ENCODE data around the gene PPM1F. TPM values are rescaled to one million over a fixed set of nuclear protein-coding genes. Genes with fewer than 3 reads are reported as not detected.
"Not testable (repeated sequence)": the region's sequence is repeated elsewhere in the genome, so short reads cannot be mapped to it uniquely, and the experiment has no call there.

Gene PPM1F
- total RNA-seq, 1 donor from 2014 or later, result 21.2 TPM

GRCh38 chr22:21919526-21920307, 32.9 kb downstream of the PPM1F start:
- no peak for DNase-seq

- no peak for DNase-seq
Measured at GRCh38 chr22:21918466-21919185, 34.0 kb downstream of the PPM1F start.

- no peak for DNase-seq
Measured at GRCh38 chr22:21917959-21918261, 34.7 kb downstream of the PPM1F start.

GRCh38 chr22:21917181-21917958, 35.3 kb downstream of the PPM1F start:
- no peak for DNase-seq

- DNase-seq, result no peak
Measured at GRCh38 chr22:21916309-21916918, 36.2 kb downstream of the PPM1F start.

GRCh38 chr22:21915624-21916308, 36.9 kb downstream of the PPM1F start:
- no peak for DNase-seq

GRCh38 chr22:21914033-21914642, 38.5 kb downstream of the PPM1F start:
- DNase-seq, result not testable (repeated sequence)

GRCh38 chr22:21910367-21910766, 42.3 kb downstream of the PPM1F start:
- DNase-seq, result not testable (repeated sequence)

- no peak for DNase-seq
Measured at GRCh38 chr22:21909871-21910270, 42.8 kb downstream of the PPM1F start.

GRCh38 chr22:21907638-21908522, 44.8 kb downstream of the PPM1F start:
- DNase-seq, result no peak

- not testable (repeated sequence) for DNase-seq
Measured at GRCh38 chr22:21905234-21905633, 47.4 kb downstream of the PPM1F start.

- no peak for DNase-seq
Measured at GRCh38 chr22:21904250-21904789, 48.3 kb downstream of the PPM1F start.

GRCh38 chr22:21903283-21903682, 49.4 kb downstream of the PPM1F start:
- no peak for DNase-seq

- DNase-seq, result no peak
Measured at GRCh38 chr22:21902296-21903087, 50.2 kb downstream of the PPM1F start.

GRCh38 chr22:21898354-21898896, 54.2 kb downstream of the PPM1F start:
- no peak for DNase-seq

GRCh38 chr22:21896951-21897513, 55.6 kb downstream of the PPM1F start:
- no peak for DNase-seq

GRCh38 chr22:21896275-21896674, 56.4 kb downstream of the PPM1F start:
- not testable (repeated sequence) for DNase-seq

- no peak for DNase-seq
Measured at GRCh38 chr22:21894799-21895198, 57.8 kb downstream of the PPM1F start.
